Parathyroid adenoma (tissue), 2 donors: ENCODE results near the gene FREM1.

ENCODE experiments used
- H2AFZ ChIP-seq: fragments of 300-600 bp; sonication (generic); one replicate; pipeline ENCODE4 v1.7.0; 2017; ENCODE audit warnings: antibody characterized with exemption, mild to moderate bottlenecking
- H3K27ac ChIP-seq: fragments of 300-600 bp; sonication (generic); one replicate; pipeline ENCODE4 v1.7.0; 2017
- H3K27me3 ChIP-seq: fragments of 300-600 bp; sonication (generic); one replicate; pipeline ENCODE4 v1.7.0; 2017; ENCODE audit warnings: low read length; ENCODE audit not compliant: control insufficient read depth, insufficient read depth
- H3K36me3 ChIP-seq: fragments of 300-600 bp; sonication (generic); one replicate; pipeline ENCODE4 v1.7.0; 2017; ENCODE audit warnings: low read length; ENCODE audit not compliant: control insufficient read depth, insufficient read depth
- H3K4me1 ChIP-seq: fragments of 300-600 bp; sonication (generic); one replicate; pipeline ENCODE4 v1.7.0; 2017; ENCODE audit warnings: control low read depth
- H3K4me2 ChIP-seq: fragments of 300-600 bp; sonication (generic); one replicate; pipeline ENCODE4 v1.7.0; 2017; ENCODE audit warnings: low read length
- H3K4me3 ChIP-seq: fragments of 300-600 bp; sonication (generic); one replicate; pipeline ENCODE4 v1.7.0; 2017; ENCODE audit warnings: low read depth, low read length
- H3K79me2 ChIP-seq: fragments of 300-600 bp; sonication (generic); one replicate; pipeline ENCODE4 v1.7.0; 2017; ENCODE audit warnings: control low read depth
- H3K9ac ChIP-seq: fragments of 300-600 bp; sonication (generic); one replicate; pipeline ENCODE4 v1.7.0; 2017; ENCODE audit warnings: mild to moderate bottlenecking
- H3K9me3 ChIP-seq: fragments of 300-600 bp; sonication (generic); one replicate; pipeline ENCODE4 v1.7.0; 2017; ENCODE audit warnings: low read length; ENCODE audit not compliant: control insufficient read depth
- CTCF ChIP-seq: fragments of 300-600 bp; sonication (generic); IDR thresholded peaks from one replicate; pipeline ENCODE4 v1.7.0; 2017; ENCODE audit warnings: antibody characterized with exemption, mild to moderate bottlenecking
- donor health status: primary hyperparathyroidism.

FREM1 gene

GRCh38 chr9:14719231-14719923 is 190.9 kb downstream of the FREM1 start:
- Histone ChIP-seq H2AFZ (no peak overlapping the region), H3K4me2 (no peak overlapping the region), H3K36me3 (no peaks in the 10 kb centered on the region), H3K9me3 (no peaks in the 10 kb centered on the region), H3K9ac (no peak overlapping the region), H3K79me2 (no peaks in the 10 kb centered on the region), H3K27ac (no peak overlapping the region), H3K4me1 (no peaks in the 10 kb centered on the region), H3K27me3 (no peaks in the 10 kb centered on the region), H3K4me3 (no peak overlapping the region)
- no peak for TF ChIP-seq CTCF

GRCh38 chr9:14715102-14715501 is 195.1 kb downstream of the FREM1 start:
- TF ChIP-seq CTCF: no peak
- Histone ChIP-seq H2AFZ (no peak overlapping the region), H3K79me2 (no peaks in the 10 kb centered on the region), H3K4me3 (no peak overlapping the region), H3K27ac (no peak overlapping the region), H3K4me2 (no peak overlapping the region), H3K9ac (no peak overlapping the region), H3K27me3 (no peaks in the 10 kb centered on the region), H3K4me1 (no peaks in the 10 kb centered on the region), H3K36me3 (no peaks in the 10 kb centered on the region), H3K9me3 (no peaks in the 10 kb centered on the region)

GRCh38 chr9:14713187-14713767 is 197.0 kb downstream of the FREM1 start:
- no peak overlapping the region for H3K4me3 ChIP-seq
- no peaks in the 10 kb centered on the region for H3K36me3 ChIP-seq
- H3K79me2 ChIP-seq: no peaks in the 10 kb centered on the region
- no peaks in the 10 kb centered on the region for H3K9me3 ChIP-seq
- H3K4me2 ChIP-seq: no peak overlapping the region
- H3K27ac ChIP-seq: no peak overlapping the region
- H2AFZ ChIP-seq: no peak overlapping the region
- no peak for TF ChIP-seq CTCF
- no peaks in the 10 kb centered on the region for H3K27me3 ChIP-seq
- no peak overlapping the region for H3K9ac ChIP-seq
- no peaks in the 10 kb centered on the region for H3K4me1 ChIP-seq

- H3K4me2 ChIP-seq: no peak overlapping the region
- H3K9me3 ChIP-seq: no peaks in the 10 kb centered on the region
- no peak overlapping the region for H2AFZ ChIP-seq
- no peaks in the 10 kb centered on the region for H3K79me2 ChIP-seq
- H3K27ac ChIP-seq: no peak overlapping the region
- no peaks in the 10 kb centered on the region for H3K4me1 ChIP-seq
- H3K9ac ChIP-seq: no peak overlapping the region
- no peak overlapping the region for H3K4me3 ChIP-seq
- H3K27me3 ChIP-seq: no peaks in the 10 kb centered on the region
- H3K36me3 ChIP-seq: no peaks in the 10 kb centered on the region
- TF ChIP-seq CTCF: no peak
Measured at GRCh38 chr9:14710804-14711203, 199.4 kb downstream of the FREM1 start.
